Measurements from ENCODE around the gene COA1.
"Not testable (repeated sequence)": the region's sequence is repeated elsewhere in the genome, so short reads cannot be mapped to it uniquely, and the experiment has no call there.

COA1 gene

GRCh38 chr7:43629857-43630256, 99.5 kb downstream of the COA1 start:
- DNase-seq, result no peak
- ATAC-seq (replicated peaks), result no peak
- no peaks in the 10 kb centered on the region for H3K27me3 Mint-ChIP-seq
- H3K9me3 Mint-ChIP-seq, result no peaks in the 10 kb centered on the region
- H3K36me3 Mint-ChIP-seq (ENCODE audit: insufficient read depth), result peaks cover 83% of the 10 kb centered on the region
- no peak overlapping the region for H3K27ac Mint-ChIP-seq
- H3K4me1 Mint-ChIP-seq (ENCODE audit: low read depth in 2 of 2), result peaks cover 54 to 86% of the 10 kb centered on the region in 2 donors
- H3K4me3 Mint-ChIP-seq, result peak overlapping the region in 1 of 2 donors; percentile 32

DNA sequence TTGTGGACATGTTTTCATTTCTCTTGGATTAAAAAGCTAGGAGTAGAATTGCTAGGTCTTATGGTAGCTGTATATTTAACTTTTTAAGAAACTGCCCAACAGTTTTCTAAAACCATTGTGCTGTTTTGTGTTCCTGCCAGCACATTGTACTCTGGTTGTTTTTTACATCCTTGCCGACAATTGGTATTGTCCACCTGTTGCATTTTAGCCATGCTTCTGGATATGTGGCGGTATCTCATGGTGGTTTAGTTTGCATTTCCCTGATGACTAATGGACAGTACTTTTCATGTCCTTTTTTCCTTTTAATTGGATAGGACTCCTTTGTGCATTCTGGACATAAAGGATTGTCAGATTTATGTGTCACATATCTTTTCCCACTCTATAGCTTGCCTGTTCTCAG, 100.9 kb downstream of the COA1 start:
- DNase-seq (no peak), ATAC-seq (replicated peaks) (no peak)
- peak overlapping the region in 1 of 2 donors; percentile 81 for H3K27ac Mint-ChIP-seq
- peaks cover 54 to 86% of the 10 kb centered on the region in 2 donors for H3K4me1 Mint-ChIP-seq (ENCODE audit: low read depth in 2 of 2)
- H3K9me3 Mint-ChIP-seq, result no peaks in the 10 kb centered on the region
- peaks cover 84% of the 10 kb centered on the region for H3K36me3 Mint-ChIP-seq (ENCODE audit: insufficient read depth)
- peak overlapping the region in 1 of 2 donors; percentile 32 for H3K4me3 Mint-ChIP-seq
- H3K27me3 Mint-ChIP-seq, result no peaks in the 10 kb centered on the region

DNA sequence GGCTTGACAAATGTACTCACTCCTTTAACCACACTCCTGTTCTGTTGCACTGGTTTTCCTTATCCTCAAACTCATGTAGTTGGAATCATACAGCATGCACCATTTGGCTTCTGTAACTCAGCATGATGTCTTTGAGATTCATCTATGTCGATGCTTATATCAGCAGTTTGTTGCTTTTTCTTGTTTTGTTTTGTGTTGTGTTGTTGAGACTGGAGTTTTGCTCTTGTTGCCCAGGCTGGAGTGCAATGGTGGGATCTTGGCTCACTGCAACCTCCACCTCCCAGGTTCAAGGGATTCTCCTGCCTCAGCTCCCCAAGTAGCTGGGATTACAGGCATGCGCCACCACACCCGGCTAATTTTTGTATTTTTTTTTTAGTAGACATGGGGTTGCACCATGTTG, 101.5 kb downstream of the COA1 start:
- peaks cover 52 to 87% of the 10 kb centered on the region in 2 donors for H3K4me1 Mint-ChIP-seq (ENCODE audit: low read depth in 2 of 2)
- H3K9me3 Mint-ChIP-seq; H3K27me3 Mint-ChIP-seq; DNase-seq; ATAC-seq (replicated peaks): not testable (repeated sequence)
- peak overlapping the region in 1 of 2 donors; percentile 81 for H3K27ac Mint-ChIP-seq
- peaks cover 84% of the 10 kb centered on the region for H3K36me3 Mint-ChIP-seq (ENCODE audit: insufficient read depth)
- peak overlapping the region in 1 of 2 donors; percentile 60 for H3K4me3 Mint-ChIP-seq

DNA sequence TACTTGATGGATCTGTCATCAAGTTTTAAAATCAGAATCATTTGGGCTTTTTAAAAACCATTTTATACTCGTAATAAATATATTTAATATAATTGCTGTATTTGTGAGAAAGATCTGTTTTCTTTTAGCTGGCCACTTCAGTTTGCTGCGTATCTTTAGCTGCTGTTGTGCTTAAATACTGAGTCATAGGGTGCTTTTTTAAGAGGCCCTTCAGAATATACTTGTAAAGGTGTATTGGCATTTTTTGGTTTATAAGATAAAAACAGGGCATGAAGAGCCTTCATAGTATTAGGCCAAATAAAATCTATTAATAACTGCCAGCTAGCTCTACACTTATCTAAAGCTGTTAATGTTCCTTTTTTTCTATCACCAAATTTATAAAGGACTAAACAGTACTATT, 102.6 kb downstream of the COA1 start:
- Mint-ChIP-seq H3K36me3 (ENCODE audit: insufficient read depth) (peaks cover 83% of the 10 kb centered on the region), H3K4me1 (ENCODE audit: low read depth in 2 of 2) (peaks cover 56 to 87% of the 10 kb centered on the region in 2 donors), H3K27ac (peak overlapping the region in 1 of 2 donors; percentile 72), H3K27me3 (no peaks in the 10 kb centered on the region), H3K4me3 (peak overlapping the region in 1 of 2 donors; percentile 60), H3K9me3 (no peaks in the 10 kb centered on the region)
- DNase-seq, result no peak
- no peak for ATAC-seq (replicated peaks)

GRCh38 chr7:43625980-43626379, 103.3 kb downstream of the COA1 start:
- Mint-ChIP-seq H3K27ac (peak overlapping the region in 1 of 2 donors; percentile 72), H3K4me1 (ENCODE audit: low read depth in 2 of 2) (peaks cover 55 to 86% of the 10 kb centered on the region in 2 donors), H3K36me3 (ENCODE audit: insufficient read depth) (peaks cover 82% of the 10 kb centered on the region), H3K4me3 (peak overlapping the region; percentile 22 to 60), H3K9me3 (no peaks in the 10 kb centered on the region), H3K27me3 (no peaks in the 10 kb centered on the region)
- ATAC-seq (replicated peaks) (peak; percentile 9), DNase-seq (no peak)

DNA sequence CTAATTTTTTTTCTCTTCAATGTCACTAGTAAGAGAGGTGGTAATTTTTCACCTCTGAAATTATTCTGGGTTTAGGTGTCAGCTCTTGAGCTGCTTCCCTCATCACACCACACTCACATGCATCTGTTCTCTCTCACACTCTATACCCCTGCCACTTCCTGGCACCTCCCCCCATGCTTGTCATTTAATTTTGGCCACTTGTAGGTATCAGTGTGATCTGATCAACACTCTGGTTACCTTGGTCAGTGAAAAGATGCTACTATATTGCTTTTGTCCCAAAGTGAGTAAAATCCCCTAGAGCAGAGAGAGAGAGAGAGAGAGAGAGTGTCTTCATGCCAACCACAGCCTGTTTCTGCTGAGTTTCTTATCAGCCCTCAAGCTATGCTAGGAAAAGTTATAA, 103.9 kb downstream of the COA1 start:
- peak; percentile 95 for ATAC-seq (replicated peaks)
- H3K27me3 Mint-ChIP-seq, result no peaks in the 10 kb centered on the region
- no peaks in the 10 kb centered on the region for H3K9me3 Mint-ChIP-seq
- H3K4me1 Mint-ChIP-seq (ENCODE audit: low read depth in 2 of 2), result peaks cover 55 to 86% of the 10 kb centered on the region in 2 donors
- peak; percentile 74 to 80 (median 79) for DNase-seq
- peaks cover 77% of the 10 kb centered on the region for H3K36me3 Mint-ChIP-seq (ENCODE audit: insufficient read depth)
- peak overlapping the region; percentile 22 to 60 for H3K4me3 Mint-ChIP-seq
- peak overlapping the region in 1 of 2 donors; percentile 72 for H3K27ac Mint-ChIP-seq

GRCh38 chr7:43624156-43624555, 105.2 kb downstream of the COA1 start:
- H3K27ac Mint-ChIP-seq, result peak overlapping the region in 1 of 2 donors; percentile 72
- H3K27me3 Mint-ChIP-seq, result no peaks in the 10 kb centered on the region
- DNase-seq, result no peak
- ATAC-seq (replicated peaks), result no peak
- H3K4me3 Mint-ChIP-seq, result peak overlapping the region; percentile 53 to 60
- peaks cover 52 to 80% of the 10 kb centered on the region in 2 donors for H3K4me1 Mint-ChIP-seq (ENCODE audit: low read depth in 2 of 2)
- peaks cover 64% of the 10 kb centered on the region for H3K36me3 Mint-ChIP-seq (ENCODE audit: insufficient read depth)
- H3K9me3 Mint-ChIP-seq, result no peaks in the 10 kb centered on the region

GRCh38 chr7:43621729-43622448, 107.4 kb downstream of the COA1 start:
- Mint-ChIP-seq H3K36me3 (ENCODE audit: insufficient read depth) (peaks cover 50% of the 10 kb centered on the region), H3K4me1 (ENCODE audit: low read depth in 2 of 2) (peaks cover 38 to 58% of the 10 kb centered on the region in 2 donors), H3K27ac (no peak overlapping the region), H3K27me3 (no peaks in the 10 kb centered on the region), H3K9me3 (no peaks in the 10 kb centered on the region), H3K4me3 (peak overlapping the region; percentile 49 to 70)
- no peak for ATAC-seq (replicated peaks)
- DNase-seq, result no peak

- H3K27ac Mint-ChIP-seq, result no peak overlapping the region
- peaks cover 29 to 55% of the 10 kb centered on the region in 2 donors for H3K4me1 Mint-ChIP-seq (ENCODE audit: low read depth in 2 of 2)
- H3K4me3 Mint-ChIP-seq, result no peak overlapping the region
- no peak for DNase-seq
- no peaks in the 10 kb centered on the region for H3K27me3 Mint-ChIP-seq
- no peak for ATAC-seq (replicated peaks)
- no peaks in the 10 kb centered on the region for H3K9me3 Mint-ChIP-seq
- peaks cover 30% of the 10 kb centered on the region for H3K36me3 Mint-ChIP-seq (ENCODE audit: insufficient read depth)
Observed at GRCh38 chr7:43619213-43620012, 109.9 kb downstream of the COA1 start.

GRCh38 chr7:43618073-43618472, 111.2 kb downstream of the COA1 start:
- Mint-ChIP-seq H3K4me3 (no peak overlapping the region), H3K27me3 (no peaks in the 10 kb centered on the region), H3K36me3 (ENCODE audit: insufficient read depth) (peaks cover 19% of the 10 kb centered on the region), H3K27ac (no peak overlapping the region), H3K9me3 (no peaks in the 10 kb centered on the region), H3K4me1 (ENCODE audit: low read depth in 2 of 2) (peaks cover 34 to 53% of the 10 kb centered on the region in 2 donors)
- ATAC-seq (replicated peaks), result no peak
- DNase-seq, result no peak

GRCh38 chr7:43616977-43617376, 112.3 kb downstream of the COA1 start:
- DNase-seq, result no peak
- no peak overlapping the region for H3K27ac Mint-ChIP-seq
- no peaks in the 10 kb centered on the region for H3K27me3 Mint-ChIP-seq
- H3K9me3 Mint-ChIP-seq, result no peaks in the 10 kb centered on the region
- peaks cover 33 to 53% of the 10 kb centered on the region in 2 donors for H3K4me1 Mint-ChIP-seq (ENCODE audit: low read depth in 2 of 2)
- H3K36me3 Mint-ChIP-seq (ENCODE audit: insufficient read depth), result peaks cover 20% of the 10 kb centered on the region
- no peak for ATAC-seq (replicated peaks)
- no peak overlapping the region for H3K4me3 Mint-ChIP-seq

DNA sequence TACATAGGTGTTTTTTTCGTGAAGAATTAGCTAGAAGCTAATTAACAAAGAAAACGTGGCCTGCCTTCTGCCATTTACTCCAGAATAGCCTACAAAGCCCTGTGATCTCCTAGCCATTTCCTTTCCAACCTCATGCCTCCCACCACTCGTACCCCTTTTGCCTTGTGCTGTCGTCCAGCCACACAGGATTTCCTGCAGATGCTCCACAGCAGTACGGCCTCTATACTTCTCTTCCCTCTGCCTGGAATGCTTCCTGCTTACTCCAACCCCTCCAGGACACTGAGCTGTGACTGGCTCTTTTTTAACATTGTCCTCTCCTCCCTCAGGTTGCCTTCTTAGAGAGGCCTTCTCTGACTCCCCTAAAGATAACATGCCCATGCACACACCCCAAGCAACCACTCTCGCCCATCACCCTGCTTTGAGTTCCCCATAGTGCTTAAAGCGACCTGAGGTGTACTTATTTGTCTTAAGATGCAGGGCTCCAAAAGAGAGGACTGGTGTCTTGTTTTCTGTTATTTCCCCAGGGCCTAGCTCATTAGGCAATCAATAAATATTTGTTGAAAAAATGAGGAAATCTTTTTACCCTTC, 113.7 kb downstream of the COA1 start:
- H3K27me3 Mint-ChIP-seq, result no peaks in the 10 kb centered on the region
- no peak for DNase-seq
- ATAC-seq (replicated peaks), result no peak
- peak overlapping the region in 1 of 2 donors; percentile 57 for H3K4me3 Mint-ChIP-seq
- H3K4me1 Mint-ChIP-seq (ENCODE audit: low read depth in 2 of 2), result peaks cover 28 to 48% of the 10 kb centered on the region in 2 donors
- H3K9me3 Mint-ChIP-seq, result no peaks in the 10 kb centered on the region
- peak overlapping the region; percentile 67 to 92 for H3K27ac Mint-ChIP-seq
- peaks cover 25% of the 10 kb centered on the region for H3K36me3 Mint-ChIP-seq (ENCODE audit: insufficient read depth)
